ENCODE results near the gene GJD3.

DNA sequence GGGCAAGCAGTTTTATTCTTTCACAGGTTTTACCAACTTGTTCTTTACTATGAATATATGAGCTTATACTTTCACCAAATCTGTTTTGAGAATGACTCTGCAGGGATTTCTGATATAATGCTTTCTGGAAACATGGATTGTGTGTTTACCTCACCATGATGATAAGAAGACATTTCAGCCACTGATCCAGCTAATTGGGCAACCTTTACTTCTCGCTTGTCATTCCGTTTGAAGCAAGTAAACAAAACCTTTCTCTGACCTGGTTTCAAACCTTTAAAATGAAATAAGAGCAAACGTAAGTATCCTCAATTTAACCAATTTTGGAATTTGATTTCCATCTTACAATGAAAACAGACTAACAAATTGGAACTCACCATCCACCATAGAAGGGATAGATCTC lies 39.5 kb upstream of the GJD3 start:
- TF ChIP-seq, protein P1, sequence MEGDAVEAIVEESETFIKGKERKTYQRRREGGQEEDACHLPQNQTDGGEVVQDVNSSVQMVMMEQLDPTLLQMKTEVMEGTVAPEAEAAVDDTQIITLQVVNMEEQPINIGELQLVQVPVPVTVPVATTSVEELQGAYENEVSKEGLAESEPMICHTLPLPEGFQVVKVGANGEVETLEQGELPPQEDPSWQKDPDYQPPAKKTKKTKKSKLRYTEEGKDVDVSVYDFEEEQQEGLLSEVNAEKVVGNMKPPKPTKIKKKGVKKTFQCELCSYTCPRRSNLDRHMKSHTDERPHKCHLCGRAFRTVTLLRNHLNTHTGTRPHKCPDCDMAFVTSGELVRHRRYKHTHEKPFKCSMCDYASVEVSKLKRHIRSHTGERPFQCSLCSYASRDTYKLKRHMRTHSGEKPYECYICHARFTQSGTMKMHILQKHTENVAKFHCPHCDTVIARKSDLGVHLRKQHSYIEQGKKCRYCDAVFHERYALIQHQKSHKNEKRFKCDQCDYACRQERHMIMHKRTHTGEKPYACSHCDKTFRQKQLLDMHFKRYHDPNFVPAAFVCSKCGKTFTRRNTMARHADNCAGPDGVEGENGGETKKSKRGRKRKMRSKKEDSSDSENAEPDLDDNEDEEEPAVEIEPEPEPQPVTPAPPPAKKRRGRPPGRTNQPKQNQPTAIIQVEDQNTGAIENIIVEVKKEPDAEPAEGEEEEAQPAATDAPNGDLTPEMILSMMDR (IDR thresholded peaks at IDR 0.05) = no peak
- TF ChIP-seq POLR2AphosphoS5 (IDR thresholded peaks at IDR 0.05; ENCODE audit: low read depth, low read length) = no peak
